Measurements from ENCODE around the gene GPRC5C. TPM values are rescaled to one million over a fixed set of nuclear protein-coding genes. Genes with fewer than 3 reads are reported as not detected.

Gene GPRC5C
- total and polyA plus RNA-seq, 2 donors (not counting 3 experiments of a cell fraction or from before 2014, with no cell fraction given): not detected

- Histone ChIP-seq H3K27me3 (ENCODE audit: control insufficient read depth in 2 of 2, insufficient read depth in 2 of 2, low read length in 2 of 2) (peaks cover 12 to 15% of the 10 kb centered on the region in 2 experiments), H4K20me1 (replicated peaks; ENCODE audit: control insufficient read depth, extremely low read depth, insufficient read depth, low read length) (no peaks in the 10 kb centered on the region), H2AFZ (ENCODE audit: low read depth, low read length) (no peak overlapping the region), H3K4me1 (ENCODE audit: control insufficient read depth, extremely low read depth, insufficient read depth, low read length) (no peaks in the 10 kb centered on the region), H3K36me3 (ENCODE audit: control insufficient read depth in 2 of 2, extremely low read depth in 1 of 2, insufficient read depth in 2 of 2, low read length in 2 of 2) (no peaks in the 10 kb centered on the region), H3K9me3 (replicated peaks; ENCODE audit: control insufficient read depth, insufficient read depth, low read length) (no peaks in the 10 kb centered on the region), H3K79me2 (ENCODE audit: control insufficient read depth, insufficient read depth, low read length) (no peaks in the 10 kb centered on the region), H3K9ac (replicated peaks; ENCODE audit: extremely low read depth, insufficient read depth, low read length) (no peak overlapping the region), H3K4me2 (ENCODE audit: insufficient read depth, low read length) (no peak overlapping the region), H3K4me3 (replicated peaks in 1 of 3; ENCODE audit: insufficient read depth in 1 of 3, low read depth in 1 of 3, low read length in 3 of 3) (no peak overlapping the region), H3K27ac (ENCODE audit: insufficient read depth, low read depth, low read length) (no peak overlapping the region), H3K9me1 (replicated peaks; ENCODE audit: control insufficient read depth, extremely low read depth, insufficient read depth, low read length) (no peaks in the 10 kb centered on the region)
- no peak for DNase-seq (ENCODE audit: low read depth, low spot score)
- intact Hi-C loops (cut with micrococcal nuclease): no loop called here
- POLR2A ChIA-PET: no interaction called here
- dilution Hi-C loops (cut with MboI; ENCODE audit: extremely low pct_ligation_motif_present, low sequenced_read_pairs): no loop called here
- BruUV-seq (replicated peaks): no TSS peak
- CTCF ChIA-PET: no interaction called here
- TF ChIP-seq POLR2A (IDR thresholded peaks at IDR 0.05; ENCODE audit: low read depth, low read length): no peak
- no peak for TF ChIP-seq EZH2 (IDR thresholded peaks at IDR 0.05; ENCODE audit: borderline replicate concordance, low read depth, low read length, severe bottlenecking)
- TF ChIP-seq POLR2AphosphoS5 (IDR thresholded peaks at IDR 0.05; ENCODE audit: insufficient read depth, low read depth, low read length): no peak
- no peak for TF ChIP-seq MYC (IDR thresholded peaks at IDR 0.05; ENCODE audit: low read depth, low read length)
- TF ChIP-seq JUN (IDR thresholded peaks at IDR 0.05; ENCODE audit: borderline replicate concordance, insufficient read depth, insufficient read length, low read depth): no peak
- no peak for TF ChIP-seq MAX (IDR thresholded peaks at IDR 0.05; ENCODE audit: insufficient read depth, insufficient read length)
- TF ChIP-seq GATA2 (IDR thresholded peaks at IDR 0.05; ENCODE audit: insufficient read depth, insufficient read length, low read depth, low read length): no peak
- no peak for TF ChIP-seq CTCF (IDR thresholded peaks at IDR 0.05; ENCODE audit: extremely low read depth in 1 of 2, insufficient read depth in 1 of 2, low read depth in 1 of 2, low read length in 2 of 2)
- TF ChIP-seq FOS (IDR thresholded peaks at IDR 0.05; ENCODE audit: borderline replicate concordance, insufficient read depth, low read length): no peak
- no peak for FAIRE-seq
Measured at GRCh38 chr17:74435775-74436359, 4.0 kb downstream of the GPRC5C start.
